MCF 10A (cell line): ENCODE data around the gene HSPH1. TPM values are rescaled to one million over a fixed set of nuclear protein-coding genes. Genes with fewer than 3 reads are reported as not detected.

Experiments used
- BruUV-seq: library from RNA; stranded (reverse); fragments of 400-500 nt; replicated peaks from 2 replicates; lab custom pipeline; 2021; lab: Mats Ljungman, UMichigan
- CTCF ChIA-PET: fragments of 300-600 bp; sonication (Branson Sonifier 250); formaldehyde crosslinking; extraction: SDS; loops from one replicate; lab custom pipeline; 2021; ENCODE audit warnings: antibody characterized with exemption, inconsistent platforms; lab: Yijun Ruan, JAX
- POLR2A ChIA-PET: fragments of 300-600, 350-650 bp; sonication (Branson Sonifier 250); formaldehyde crosslinking; extraction: SDS; loops from one replicate; lab custom pipeline; 2020; ENCODE audit warnings: antibody characterized with exemption, inconsistent platforms; lab: Yijun Ruan, JAX
- DNase-seq: peaks from one replicate; pipeline ENCODE4 v3.0.0-alpha.2; 2018; ENCODE audit not compliant: unreplicated experiment
- H3K27ac Mint-ChIP-seq: one replicate; pipeline ENCODE4 v1.8.0; 2022; ENCODE audit warnings: mild to moderate bottlenecking, low read depth, mixed read lengths; ENCODE audit not compliant: unreplicated experiment
- H3K27me3 Mint-ChIP-seq: one replicate; pipeline ENCODE4 v1.8.0; 2022; ENCODE audit warnings: mixed read lengths; ENCODE audit not compliant: insufficient read depth, unreplicated experiment
- H3K36me3 Mint-ChIP-seq: one replicate; pipeline ENCODE4 v1.8.0; 2022; ENCODE audit warnings: mild to moderate bottlenecking, moderate library complexity, mixed read lengths; ENCODE audit not compliant: insufficient read depth, unreplicated experiment
- H3K4me1 Mint-ChIP-seq: one replicate; pipeline ENCODE4 v1.8.0; 2022; ENCODE audit warnings: mixed read lengths; ENCODE audit not compliant: insufficient read depth, unreplicated experiment
- H3K4me3 Mint-ChIP-seq: one replicate; pipeline ENCODE4 v1.8.0; 2022; ENCODE audit warnings: mild to moderate bottlenecking, moderate library complexity, mixed read lengths; ENCODE audit not compliant: unreplicated experiment
- H3K9me3 Mint-ChIP-seq: one replicate; pipeline ENCODE4 v1.8.0; 2022; ENCODE audit warnings: mixed read lengths; ENCODE audit not compliant: unreplicated experiment
- CTCF ChIP-seq: fragments of 200-600 bp; IDR thresholded peaks from one replicate; pipeline ENCODE4 v1.8.0; 2022; ENCODE audit warnings: antibody characterized with exemption, mild to moderate bottlenecking; ENCODE audit not compliant: unreplicated experiment
- intact Hi-C: fragments of 100-400 bp; cut with micrococcal nuclease; formaldehyde crosslinking; loops from 2 replicates; pipeline ENCODE4 v1.14.1; 2022
- total RNA-seq: library from RNA; stranded (reverse); gene quantifications from 2 replicates; pipeline ENCODE4 v1.2.3, GENCODE V29; 2022

The HSPH1 gene
- total RNA-seq, 1 experiment from 2014 or later: 67.8 TPM

GRCh38 chr13:31088826-31089420 lies 72.8 kb downstream of the HSPH1 start:
- CTCF ChIA-PET: interaction anchor here (0.5 to 1.1 kb wide), 4 partner anchors 44 to 281 kb away, joined by 3 to 4 read pairs (median 4); no protein-coding TSS in a partner anchor
- intact Hi-C loops: no loop called here
- Mint-ChIP-seq H3K36me3 (no peaks in the 10 kb centered on the region), H3K4me1 (peaks cover 18% of the 10 kb centered on the region), H3K9me3 (no peaks in the 10 kb centered on the region), H3K4me3 (no peak overlapping the region), H3K27ac (no peak overlapping the region), H3K27me3 (no peaks in the 10 kb centered on the region)
- DNase-seq: no peak
- BruUV-seq: no TSS peak
- POLR2A ChIA-PET: no interaction called here
- TF ChIP-seq CTCF: no peak

Other genes starting within 250 kb of the HSPH1 start
- gene TEX26, start 229.2 kb downstream of the HSPH1 start, total RNA-seq: not detected in 2 replicates
- gene B3GLCT, start 38.1 kb upstream of the HSPH1 start, total RNA-seq: 1.7 and 1.9 TPM in 2 replicates